Measurements from ENCODE around the gene ZFHX3.
"Not testable (repeated sequence)": the region's sequence is repeated elsewhere in the genome, so short reads cannot be mapped to it uniquely, and the experiment has no call there.

The ZFHX3 gene

GRCh38 chr16:73082634-73083051 lies 34.7 kb upstream of the ZFHX3 start:
- H3K4me3 ChIP-seq (ENCODE audit: low read length), result not testable (repeated sequence)

DNA sequence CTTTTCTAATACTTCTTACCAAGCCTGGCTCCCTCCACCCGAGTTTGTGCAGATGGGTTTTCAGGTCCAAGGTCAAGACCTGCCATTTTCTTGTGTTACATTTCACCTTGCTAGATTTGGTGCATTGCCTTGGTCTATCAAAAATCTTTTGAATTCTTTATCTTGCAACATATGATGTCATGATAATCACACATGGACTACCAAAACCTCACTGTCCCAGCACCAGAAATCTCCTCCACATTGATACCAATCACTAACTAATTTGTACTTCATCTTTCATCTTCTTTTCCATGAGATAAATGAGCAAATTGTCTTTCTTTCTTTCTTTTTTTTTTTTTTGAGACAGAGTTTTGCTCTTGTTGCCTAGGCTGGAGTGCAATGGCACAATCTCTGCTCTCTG lies 33.0 kb upstream of the ZFHX3 start:
- H3K9me3 ChIP-seq (ENCODE audit: insufficient read depth, low read depth, low read length), result no peaks in the 10 kb centered on the region
- no peaks in the 10 kb centered on the region for H3K36me3 ChIP-seq (ENCODE audit: insufficient read depth, low read depth, low read length)
- no peaks in the 10 kb centered on the region; the same call in 1 of the 2 replicates for H3K27me3 ChIP-seq (ENCODE audit: insufficient read depth, low read length)
- H3K4me3 ChIP-seq (ENCODE audit: low read length), result no peak overlapping the region
- H3K27ac ChIP-seq (ENCODE audit: low read length), result no peak overlapping the region
- H3K9ac ChIP-seq (ENCODE audit: low read depth, low read length), result no peak overlapping the region
- H3K4me1 ChIP-seq (ENCODE audit: insufficient read depth, low read length), result no peaks in the 10 kb centered on the region

More at GRCh38 chr16:73082634-73083051, 34.7 kb upstream of the ZFHX3 start:
- H3K9ac ChIP-seq (ENCODE audit: low read depth, low read length); H3K4me1 ChIP-seq (ENCODE audit: insufficient read depth, low read length); H3K27ac ChIP-seq (ENCODE audit: low read length); H3K9me3 ChIP-seq (ENCODE audit: insufficient read depth, low read depth, low read length); H3K27me3 ChIP-seq (ENCODE audit: insufficient read depth, low read length); H3K36me3 ChIP-seq (ENCODE audit: insufficient read depth, low read depth, low read length): not testable (repeated sequence)

GRCh38 chr16:73076324-73076810 lies 28.4 kb upstream of the ZFHX3 start:
- Histone ChIP-seq H3K36me3 (ENCODE audit: insufficient read depth, low read depth, low read length) (no peaks in the 10 kb centered on the region), H3K27ac (ENCODE audit: low read length) (no peak overlapping the region), H3K9ac (ENCODE audit: low read depth, low read length) (no peak overlapping the region), H3K4me3 (ENCODE audit: low read length) (no peak overlapping the region), H3K4me1 (ENCODE audit: insufficient read depth, low read length) (peaks cover 2% of the 10 kb centered on the region; the same call in 1 of the 2 replicates), H3K9me3 (ENCODE audit: insufficient read depth, low read depth, low read length) (no peaks in the 10 kb centered on the region), H3K27me3 (ENCODE audit: insufficient read depth, low read length) (peaks cover 33% of the 10 kb centered on the region)

DNA sequence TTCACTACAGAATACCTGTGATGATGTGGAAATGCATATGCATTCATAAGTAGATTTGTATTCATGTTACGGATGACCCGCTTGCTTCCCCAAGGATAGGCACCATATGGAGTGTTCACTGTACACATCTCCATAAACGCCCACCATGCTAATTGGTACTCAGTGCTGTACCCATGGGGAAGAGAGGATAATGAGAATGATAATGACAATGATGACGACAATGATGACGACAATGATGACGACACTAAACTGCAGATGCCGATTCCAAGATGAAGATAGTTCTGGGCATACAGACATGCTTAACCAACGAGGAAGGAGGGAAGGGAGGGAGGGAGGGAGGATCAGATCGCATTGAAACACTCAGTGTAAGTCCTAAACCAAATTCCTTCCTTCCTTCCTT lies 26.5 kb upstream of the ZFHX3 start:
- Histone ChIP-seq H3K9me3 (ENCODE audit: insufficient read depth, low read depth, low read length) (no peaks in the 10 kb centered on the region), H3K27ac (ENCODE audit: low read length) (no peak overlapping the region), H3K4me1 (ENCODE audit: insufficient read depth, low read length) (peaks cover 5% of the 10 kb centered on the region; the same call in 1 of the 2 replicates), H3K9ac (ENCODE audit: low read depth, low read length) (no peak overlapping the region), H3K36me3 (ENCODE audit: insufficient read depth, low read depth, low read length) (no peaks in the 10 kb centered on the region), H3K4me3 (ENCODE audit: low read length) (no peak overlapping the region), H3K27me3 (ENCODE audit: insufficient read depth, low read length) (peaks cover 45% of the 10 kb centered on the region)

DNA sequence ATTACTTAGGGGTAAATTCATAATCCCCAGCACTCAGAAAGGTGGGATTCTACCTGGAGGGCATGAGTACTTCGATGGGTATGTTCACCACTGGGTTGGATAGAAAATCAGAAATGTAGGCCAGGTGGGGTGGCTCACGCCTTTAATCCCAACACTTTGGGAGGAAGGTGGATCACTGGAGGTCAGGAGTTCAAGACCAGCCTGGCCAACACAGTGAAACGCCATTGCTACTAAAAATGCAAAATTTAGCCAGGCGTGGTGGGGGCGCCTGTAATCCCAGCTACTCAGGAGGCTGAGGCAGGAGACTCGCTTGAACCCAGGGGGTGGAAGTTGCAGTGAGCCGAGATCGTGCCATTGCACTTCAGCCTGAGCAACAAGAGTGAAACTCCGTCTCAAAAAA lies 24.1 kb upstream of the ZFHX3 start:
- not testable (repeated sequence) for H3K27ac ChIP-seq (ENCODE audit: low read length); H3K4me3 ChIP-seq (ENCODE audit: low read length); H3K9ac ChIP-seq (ENCODE audit: low read depth, low read length); H3K9me3 ChIP-seq (ENCODE audit: insufficient read depth, low read depth, low read length); H3K4me1 ChIP-seq (ENCODE audit: insufficient read depth, low read length); H3K36me3 ChIP-seq (ENCODE audit: insufficient read depth, low read depth, low read length)
- H3K27me3 ChIP-seq (ENCODE audit: insufficient read depth, low read length), result peaks cover 68% of the 10 kb centered on the region

- Histone ChIP-seq H3K4me3 (ENCODE audit: low read length) (peak overlapping the region; percentile 57), H3K4me1 (ENCODE audit: insufficient read depth, low read length) (peaks cover 5% of the 10 kb centered on the region; the same call in 1 of the 2 replicates), H3K9ac (ENCODE audit: low read depth, low read length) (no peak overlapping the region), H3K9me3 (ENCODE audit: insufficient read depth, low read depth, low read length) (no peaks in the 10 kb centered on the region; the same call in 1 of the 2 replicates), H3K27ac (ENCODE audit: low read length) (no peak overlapping the region), H3K36me3 (ENCODE audit: insufficient read depth, low read depth, low read length) (no peaks in the 10 kb centered on the region), H3K27me3 (ENCODE audit: insufficient read depth, low read length) (peaks cover 75% of the 10 kb centered on the region)
These were observed 23.4 kb upstream of the ZFHX3 start for GRCh38 chr16:73071131-73071940.

GRCh38 chr16:73069581-73070262 lies 21.8 kb upstream of the ZFHX3 start:
- Histone ChIP-seq H3K9ac (ENCODE audit: low read depth, low read length) (peak overlapping the region; percentile 48; the same call in 1 of the 2 replicates), H3K4me3 (ENCODE audit: low read length) (peak overlapping the region; percentile 63; the same call in 1 of the 2 replicates), H3K4me1 (ENCODE audit: insufficient read depth, low read length) (peaks cover 9% of the 10 kb centered on the region; the same call in 1 of the 2 replicates), H3K9me3 (ENCODE audit: insufficient read depth, low read depth, low read length) (no peaks in the 10 kb centered on the region; the same call in 1 of the 2 replicates), H3K27ac (ENCODE audit: low read length) (no peak overlapping the region), H3K36me3 (ENCODE audit: insufficient read depth, low read depth, low read length) (no peaks in the 10 kb centered on the region), H3K27me3 (ENCODE audit: insufficient read depth, low read length) (peaks cover 88% of the 10 kb centered on the region)

GRCh38 chr16:73068541-73069401 lies 20.8 kb upstream of the ZFHX3 start:
- H3K4me1 ChIP-seq (ENCODE audit: insufficient read depth, low read length), result peaks cover 15% of the 10 kb centered on the region; the same call in 1 of the 2 replicates
- no peaks in the 10 kb centered on the region; the same call in 1 of the 2 replicates for H3K9me3 ChIP-seq (ENCODE audit: insufficient read depth, low read depth, low read length)
- no peaks in the 10 kb centered on the region for H3K36me3 ChIP-seq (ENCODE audit: insufficient read depth, low read depth, low read length)
- no peak overlapping the region for H3K27ac ChIP-seq (ENCODE audit: low read length)
- no peak overlapping the region for H3K4me3 ChIP-seq (ENCODE audit: low read length)
- no peak overlapping the region for H3K9ac ChIP-seq (ENCODE audit: low read depth, low read length)
- H3K27me3 ChIP-seq (ENCODE audit: insufficient read depth, low read length), result peaks cover 88% of the 10 kb centered on the region

- no peak overlapping the region for H3K9ac ChIP-seq (ENCODE audit: low read depth, low read length)
- H3K27ac ChIP-seq (ENCODE audit: low read length), result no peak overlapping the region
- no peaks in the 10 kb centered on the region; the same call in 1 of the 2 replicates for H3K9me3 ChIP-seq (ENCODE audit: insufficient read depth, low read depth, low read length)
- peaks cover 92% of the 10 kb centered on the region for H3K27me3 ChIP-seq (ENCODE audit: insufficient read depth, low read length)
- H3K36me3 ChIP-seq (ENCODE audit: insufficient read depth, low read depth, low read length), result no peaks in the 10 kb centered on the region
- no peak overlapping the region for H3K4me3 ChIP-seq (ENCODE audit: low read length)
- peaks cover 15% of the 10 kb centered on the region; the same call in 1 of the 2 replicates for H3K4me1 ChIP-seq (ENCODE audit: insufficient read depth, low read length)
These were observed 20.0 kb upstream of the ZFHX3 start for GRCh38 chr16:73067671-73068540.

DNA sequence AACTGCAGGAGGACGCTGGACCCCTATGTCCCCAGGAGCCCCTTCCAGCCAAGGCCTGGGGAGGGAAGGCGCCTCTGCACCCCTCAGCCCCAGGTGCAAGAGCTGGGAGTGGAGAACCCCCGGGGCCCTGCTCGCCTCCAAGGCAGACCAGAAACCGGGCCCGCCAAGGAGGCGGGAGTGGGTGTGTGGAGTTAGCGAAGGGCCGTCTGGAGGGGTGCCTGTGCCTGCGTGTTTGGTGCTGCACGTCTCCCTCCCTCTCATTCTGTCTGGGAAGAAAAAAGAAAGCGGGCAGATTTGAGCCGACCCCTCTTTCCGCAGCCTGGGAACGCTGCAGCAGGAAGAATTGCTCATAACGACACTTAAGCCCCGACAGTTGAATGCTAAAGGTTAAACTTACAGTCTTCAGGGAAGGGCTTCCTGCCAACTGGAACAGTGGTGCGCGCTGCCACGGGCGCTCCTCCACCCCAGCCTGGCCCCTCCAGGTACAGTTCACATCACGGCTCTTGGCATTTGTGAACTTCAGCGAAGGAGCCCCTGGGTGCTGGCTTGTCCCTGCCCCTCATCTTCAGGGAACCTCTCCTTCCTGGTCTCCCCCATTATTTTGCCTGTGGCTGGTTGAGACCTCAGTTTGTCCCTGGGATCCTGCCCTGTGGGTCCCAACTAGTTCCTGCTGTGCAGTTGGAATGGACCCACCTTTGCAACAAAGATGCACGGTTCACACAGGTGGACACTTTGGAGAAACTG lies 19.2 kb upstream of the ZFHX3 start:
- H3K9me3 ChIP-seq (ENCODE audit: insufficient read depth, low read depth, low read length), result no peaks in the 10 kb centered on the region; the same call in 1 of the 2 replicates
- no peak overlapping the region for H3K9ac ChIP-seq (ENCODE audit: low read depth, low read length)
- H3K27ac ChIP-seq (ENCODE audit: low read length), result no peak overlapping the region
- no peaks in the 10 kb centered on the region for H3K36me3 ChIP-seq (ENCODE audit: insufficient read depth, low read depth, low read length)
- H3K27me3 ChIP-seq (ENCODE audit: insufficient read depth, low read length), result peaks cover 92% of the 10 kb centered on the region
- peaks cover 21% of the 10 kb centered on the region for H3K4me1 ChIP-seq (ENCODE audit: insufficient read depth, low read length)
- peak overlapping the region; percentile 41; the same call in 1 of the 2 replicates for H3K4me3 ChIP-seq (ENCODE audit: low read length)

Measured in iPS-20b (cell line).